T-cell (primary cell): ENCODE data around the gene HBP1. TPM values are rescaled to one million over a fixed set of nuclear protein-coding genes. Genes with fewer than 3 reads are reported as not detected.
A peak's percentile ranks its signal among the peaks of the same experiment; 100 is the strongest.
"Not testable (repeated sequence)": the region's sequence is repeated elsewhere in the genome, so short reads cannot be mapped to it uniquely, and the experiment has no call there.

Experiments
- ATAC-seq, 4 experiments: fragments of 200-7000 bp in 3 of 4; fragments of 150-1000 bp in 1 of 4; cut with Tn5 transposase; replicated peaks in 1 of 4; 1 replicate in 3 of 4; 2 replicates in 1 of 4; pipeline ENCODE4 v1.10.0; 2021; ENCODE audit warnings: moderate library complexity in 3 of 4, mild to moderate bottlenecking in 2 of 4, moderate number of reproducible peaks in 1 of 4
- CTCF ChIA-PET, 2 donors: fragments of 300-600 bp; sonication (Branson Sonifier 250); formaldehyde crosslinking; loops; one replicate each; lab custom pipeline; 2022; ENCODE audit warnings: antibody characterized with exemption in 2 of 2; lab: Charles Lee
- POLR2A ChIA-PET, 2 donors: fragments of 300-600 bp; sonication (Branson Sonifier 250); formaldehyde crosslinking; loops; one replicate each; lab custom pipeline; 2022; ENCODE audit warnings: antibody characterized with exemption in 2 of 2; lab: Charles Lee
- DNase-seq, 35 experiments: peaks; one replicate each; pipeline versions ENCODE4 v3.0.0 to v3.0.0-alpha.2; 2013 to 2023
- H3K27ac ChIP-seq: one replicate; pipeline ENCODE4 v1.5.1; 2013; ENCODE audit warnings: low read length
- H3K27me3 ChIP-seq, 2 experiments: replicated peaks in 1 of 2; 1 replicate in 1 of 2; 2 replicates in 1 of 2; pipeline versions ENCODE4 v1.6.1 to v1.7.0; 2013; ENCODE audit warnings: low read length in 1 of 2, mixed read lengths in 1 of 2; ENCODE audit not compliant: control insufficient read depth in 2 of 2, insufficient read depth in 2 of 2; ENCODE audit errors: extremely low read depth in 1 of 2
- H3K36me3 ChIP-seq, 2 donors: 1 replicate in 1 of 2; 2 replicates in 1 of 2; pipeline versions ENCODE4 v1.6.1 to v1.7.0; 2013; ENCODE audit warnings: low read length in 1 of 2; ENCODE audit not compliant: control insufficient read depth in 2 of 2, insufficient read depth in 1 of 2; ENCODE audit errors: extremely low read depth in 1 of 2
- H3K4me1 ChIP-seq, 2 experiments: 1 replicate in 1 of 2; 2 replicates in 1 of 2; pipeline versions ENCODE4 v1.6.1 to v1.7.0; 2013; ENCODE audit warnings: low read length in 2 of 2, mixed read lengths in 1 of 2; ENCODE audit not compliant: insufficient read depth in 2 of 2, control insufficient read depth in 1 of 2; ENCODE audit errors: extremely low read depth in 1 of 2
- H3K4me3 ChIP-seq, 2 donors: 1 replicate in 1 of 2; 2 replicates in 1 of 2; pipeline versions ENCODE4 v1.5.1 to v1.7.0; 2013; ENCODE audit warnings: mild to moderate bottlenecking in 2 of 2, low read length in 1 of 2, moderate library complexity in 1 of 2; ENCODE audit not compliant: control insufficient read depth in 1 of 2; ENCODE audit errors: extremely low read depth in 1 of 2
- H3K9me3 ChIP-seq: 2 replicates; pipeline ENCODE4 v1.7.0; 2013
- H3K27ac Mint-ChIP-seq, 2 donors: one replicate each; pipeline ENCODE4 v1.8.0; 2020 to 2021; ENCODE audit warnings: mild to moderate bottlenecking in 2 of 2, mixed read lengths in 2 of 2
- H3K27me3 Mint-ChIP-seq, 2 donors: one replicate each; pipeline ENCODE4 v1.8.0; 2021 to 2022; ENCODE audit warnings: mixed read lengths in 2 of 2
- H3K36me3 Mint-ChIP-seq: one replicate; pipeline ENCODE4 v1.8.0; 2021; ENCODE audit warnings: mixed read lengths
- H3K4me1 Mint-ChIP-seq, 3 donors: one replicate each; pipeline ENCODE4 v1.8.0; 2020 to 2022; ENCODE audit warnings: mixed read lengths in 3 of 3, mild to moderate bottlenecking in 1 of 3
- H3K4me3 Mint-ChIP-seq, 3 donors: one replicate each; pipeline ENCODE4 v1.8.0; 2020 to 2022; ENCODE audit warnings: mild to moderate bottlenecking in 3 of 3, mixed read lengths in 3 of 3, moderate library complexity in 3 of 3
- H3K9me3 Mint-ChIP-seq, 3 donors: one replicate each; pipeline ENCODE4 v1.8.0; 2020 to 2022; ENCODE audit warnings: mixed read lengths in 3 of 3
- WGBS: methylation state at CpG from one replicate; pipeline ENCODE4 v1.1.5; 2013; ENCODE audit warnings: missing lambda C conversion rate; ENCODE audit not compliant: insufficient coverage; 5-methylcytosine and 5-hydroxymethylcytosine counted together
- total RNA-seq, 35 experiments: library from RNA in 6 of 35; stranded (reverse) in 6 of 35; fragments of 120-200 nt in 1 of 35; gene quantifications; one replicate each; pipeline versions ENCODE4 v1.2.1 to v1.2.4 and lab custom pipeline; 2013 to 2026

The HBP1 gene
- total RNA-seq, 5 donors from 2014 or later (not counting 1 experiment from before 2014, with no cell fraction given): 78.6 to 211 (median 92.0) TPM

- POLR2A ChIA-PET: interaction anchor here in 1 of 2 donors (0.6 kb wide), 1 partner anchor 42 kb away, joined by 7 read pairs; no protein-coding TSS in a partner anchor
- Mint-ChIP-seq H3K27me3 (no peaks in the 10 kb centered on the region), H3K9me3 (peaks cover 0 to 31% (median 3%) of the 10 kb centered on the region in 3 donors), H3K36me3 (peaks cover 73% of the 10 kb centered on the region), H3K4me1 (no peaks in the 10 kb centered on the region), H3K4me3 (no peak overlapping the region), H3K27ac (no peak overlapping the region)
- ATAC-seq: no peak
- no peaks in the 10 kb centered on the region for H3K9me3 ChIP-seq
- no peaks in the 10 kb centered on the region for H3K27me3 ChIP-seq
- CTCF ChIA-PET: no interaction called here
- no peak overlapping the region for H3K4me3 ChIP-seq
- no peaks in the 10 kb centered on the region for H3K4me1 ChIP-seq
- peaks cover 7 to 21% of the 10 kb centered on the region in 2 donors for H3K36me3 ChIP-seq
- no peak for DNase-seq
- no peak overlapping the region for H3K27ac ChIP-seq
Observed at GRCh38 chr7:107213945-107214344, 45.1 kb downstream of the HBP1 start.

- Histone ChIP-seq H3K4me1 (no peaks in the 10 kb centered on the region), H3K36me3 (peaks cover 0 to 2% of the 10 kb centered on the region in 2 donors), H3K27ac (no peak overlapping the region), H3K9me3 (no peaks in the 10 kb centered on the region), H3K27me3 (no peaks in the 10 kb centered on the region), H3K4me3 (no peak overlapping the region)
- Mint-ChIP-seq H3K9me3 (peaks cover 0 to 21% (median 3%) of the 10 kb centered on the region in 3 donors), H3K27me3 (no peaks in the 10 kb centered on the region), H3K4me1 (no peaks in the 10 kb centered on the region), H3K36me3 (peaks cover 68% of the 10 kb centered on the region), H3K4me3 (no peak overlapping the region), H3K27ac (no peak overlapping the region)
- no peak for DNase-seq
- WGBS: no CpG with 5 or more reads among the region's 2 CpGs
- POLR2A ChIA-PET: no interaction called here
- ATAC-seq: no peak
- CTCF ChIA-PET: interaction anchor here in 1 of 2 donors (0.6 kb wide), 1 partner anchor 1715 kb away, joined by 5 read pairs; no protein-coding TSS in a partner anchor
Observed at GRCh38 chr7:107219563-107220244, 50.9 kb downstream of the HBP1 start.

GRCh38 chr7:107220356-107220755 lies 51.6 kb downstream of the HBP1 start:
- Histone ChIP-seq H3K4me3 (no peak overlapping the region), H3K9me3 (no peaks in the 10 kb centered on the region), H3K36me3 (peaks cover 0 to 2% of the 10 kb centered on the region in 2 donors), H3K27me3 (no peaks in the 10 kb centered on the region), H3K27ac (no peak overlapping the region), H3K4me1 (no peaks in the 10 kb centered on the region)
- no peak for DNase-seq
- ChIA-PET CTCF (no interaction called here), POLR2A (no interaction called here)
- no peak for ATAC-seq
- Mint-ChIP-seq H3K4me1 (no peaks in the 10 kb centered on the region), H3K9me3 (peaks cover 0 to 16% (median 0%) of the 10 kb centered on the region in 3 donors), H3K27ac (peak overlapping the region in 1 of 2 donors; percentile 23), H3K27me3 (no peaks in the 10 kb centered on the region), H3K36me3 (peaks cover 67% of the 10 kb centered on the region), H3K4me3 (no peak overlapping the region)
- WGBS: no CpG with 5 or more reads among the region's 5 CpGs

GRCh38 chr7:107220806-107221205 lies 52.0 kb downstream of the HBP1 start:
- ATAC-seq, POLR2A ChIA-PET: not testable (repeated sequence)
- peaks cover 66% of the 10 kb centered on the region for H3K36me3 Mint-ChIP-seq

GRCh38 chr7:107224374-107225223 lies 55.8 kb downstream of the HBP1 start:
- ChIA-PET POLR2A (no interaction called here), CTCF (no interaction called here)
- Histone ChIP-seq H3K27ac (no peak overlapping the region), H3K27me3 (no peaks in the 10 kb centered on the region), H3K4me3 (no peak overlapping the region), H3K36me3 (peaks cover 5 to 16% of the 10 kb centered on the region in 2 donors), H3K4me1 (no peaks in the 10 kb centered on the region), H3K9me3 (no peaks in the 10 kb centered on the region)
- Mint-ChIP-seq H3K27ac (no peak overlapping the region), H3K4me3 (no peak overlapping the region), H3K36me3 (peaks cover 56% of the 10 kb centered on the region), H3K9me3 (no peaks in the 10 kb centered on the region), H3K27me3 (no peaks in the 10 kb centered on the region), H3K4me1 (no peaks in the 10 kb centered on the region)
- ATAC-seq (no peak), DNase-seq (no peak)
- WGBS: 100% methylated on average over 1 of the region's 5 CpGs

More at GRCh38 chr7:107220806-107221205, 52.0 kb downstream of the HBP1 start:
- H3K9me3 ChIP-seq, H3K27ac Mint-ChIP-seq, H3K27me3 Mint-ChIP-seq, H3K4me3 Mint-ChIP-seq, H3K36me3 ChIP-seq, H3K4me1 Mint-ChIP-seq, H3K4me3 ChIP-seq, DNase-seq, H3K27ac ChIP-seq, H3K4me1 ChIP-seq, H3K27me3 ChIP-seq, CTCF ChIA-PET: not testable (repeated sequence)
- peaks cover 0 to 16% (median 0%) of the 10 kb centered on the region in 3 donors for H3K9me3 Mint-ChIP-seq
- 100% methylated on average over 2 of the region's 6 CpGs for WGBS

- Mint-ChIP-seq H3K4me1 (no peaks in the 10 kb centered on the region), H3K36me3 (peaks cover 45% of the 10 kb centered on the region), H3K27me3 (no peaks in the 10 kb centered on the region), H3K27ac (no peak overlapping the region), H3K4me3 (no peak overlapping the region), H3K9me3 (no peaks in the 10 kb centered on the region)
- Histone ChIP-seq H3K4me3 (no peak overlapping the region), H3K27me3 (no peaks in the 10 kb centered on the region), H3K36me3 (peaks cover 5 to 19% of the 10 kb centered on the region in 2 donors), H3K9me3 (no peaks in the 10 kb centered on the region), H3K4me1 (no peaks in the 10 kb centered on the region), H3K27ac (no peak overlapping the region)
- no peak for DNase-seq
- POLR2A ChIA-PET: interaction anchor here in 1 of 2 donors (0.6 kb wide), 1 partner anchor 39 kb away, joined by 3 read pairs; no protein-coding TSS in a partner anchor
- ATAC-seq: no peak
- WGBS: no CpG with 5 or more reads among the region's 2 CpGs
- CTCF ChIA-PET: interaction anchor here (0.6 to 0.7 kb wide), 3 partner anchors 21 to 435 kb away, joined by 3 read pairs; no protein-coding TSS in a partner anchor
Observed at GRCh38 chr7:107228291-107228690, 59.5 kb downstream of the HBP1 start.
